OCI-LY3 (cell line): ENCODE results near the gene ANO10.
"Not testable (repeated sequence)": the region's sequence is repeated elsewhere in the genome, so short reads cannot be mapped to it uniquely, and the experiment has no call there.

Source experiments
- EZH2phosphoT487 ChIP-seq: fragments of 200-600 bp; shearing (Covaris generic); IDR thresholded peaks from 2 replicates; pipeline ENCODE4 v1.6.1; 2018; ENCODE audit warnings: antibody characterized with exemption, mixed run types, low read depth
- TF ChIP-seq, protein P1 (sequence below): fragments of 200-600, 300-600 bp; sonication (generic); IDR thresholded peaks from 2 replicates; pipeline ENCODE4 v1.5.1; 2014; ENCODE audit warnings: antibody characterized with exemption, low read length, low read depth

DNA sequence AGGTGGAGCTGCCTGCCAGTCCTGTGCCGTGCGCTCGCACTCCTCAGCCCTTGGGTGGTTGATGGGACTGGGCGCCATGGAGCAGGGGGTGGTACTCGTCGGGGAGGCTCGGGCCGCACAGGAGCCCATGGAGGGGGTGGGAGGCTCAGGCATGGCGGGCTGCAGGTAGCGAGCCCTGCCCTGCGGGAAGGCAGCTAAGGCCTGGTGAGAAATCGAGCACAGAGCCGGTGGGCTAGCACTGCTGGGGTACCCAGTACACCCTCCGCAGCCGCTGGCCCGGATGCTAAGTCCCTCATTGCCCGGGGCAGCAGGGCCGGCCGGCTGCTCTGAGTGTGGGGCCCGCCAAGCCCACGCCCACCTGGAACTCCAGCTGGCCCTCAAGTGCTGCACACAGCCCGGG lies 34.6 kb upstream of the ANO10 start:
- TF ChIP-seq EZH2phosphoT487 = not testable (repeated sequence)
- TF ChIP-seq, protein P1, sequence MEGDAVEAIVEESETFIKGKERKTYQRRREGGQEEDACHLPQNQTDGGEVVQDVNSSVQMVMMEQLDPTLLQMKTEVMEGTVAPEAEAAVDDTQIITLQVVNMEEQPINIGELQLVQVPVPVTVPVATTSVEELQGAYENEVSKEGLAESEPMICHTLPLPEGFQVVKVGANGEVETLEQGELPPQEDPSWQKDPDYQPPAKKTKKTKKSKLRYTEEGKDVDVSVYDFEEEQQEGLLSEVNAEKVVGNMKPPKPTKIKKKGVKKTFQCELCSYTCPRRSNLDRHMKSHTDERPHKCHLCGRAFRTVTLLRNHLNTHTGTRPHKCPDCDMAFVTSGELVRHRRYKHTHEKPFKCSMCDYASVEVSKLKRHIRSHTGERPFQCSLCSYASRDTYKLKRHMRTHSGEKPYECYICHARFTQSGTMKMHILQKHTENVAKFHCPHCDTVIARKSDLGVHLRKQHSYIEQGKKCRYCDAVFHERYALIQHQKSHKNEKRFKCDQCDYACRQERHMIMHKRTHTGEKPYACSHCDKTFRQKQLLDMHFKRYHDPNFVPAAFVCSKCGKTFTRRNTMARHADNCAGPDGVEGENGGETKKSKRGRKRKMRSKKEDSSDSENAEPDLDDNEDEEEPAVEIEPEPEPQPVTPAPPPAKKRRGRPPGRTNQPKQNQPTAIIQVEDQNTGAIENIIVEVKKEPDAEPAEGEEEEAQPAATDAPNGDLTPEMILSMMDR = not testable (repeated sequence)
